Esophagus muscularis mucosa (tissue), 3 donors: ENCODE results near the gene KCNN1.

ENCODE experiments used
- POLR2A ChIP-seq: fragments of 450-650 bp; IDR thresholded peaks from one replicate; pipeline ENCODE4 v1.6.1; 2017; ENCODE audit warnings: antibody characterized with exemption, moderate library complexity, mild to moderate bottlenecking, low read depth
- TF ChIP-seq, protein P1 (sequence below), 3 experiments: fragments of 200-600 bp in 2 of 3; fragments of 450-650 bp in 1 of 3; sonication (generic) in 2 of 3; IDR thresholded peaks; one replicate each; pipeline ENCODE4 v1.5.1; 2017 to 2019; ENCODE audit warnings: antibody characterized with exemption in 3 of 3, mild to moderate bottlenecking in 2 of 3, moderate library complexity in 1 of 3

DNA sequence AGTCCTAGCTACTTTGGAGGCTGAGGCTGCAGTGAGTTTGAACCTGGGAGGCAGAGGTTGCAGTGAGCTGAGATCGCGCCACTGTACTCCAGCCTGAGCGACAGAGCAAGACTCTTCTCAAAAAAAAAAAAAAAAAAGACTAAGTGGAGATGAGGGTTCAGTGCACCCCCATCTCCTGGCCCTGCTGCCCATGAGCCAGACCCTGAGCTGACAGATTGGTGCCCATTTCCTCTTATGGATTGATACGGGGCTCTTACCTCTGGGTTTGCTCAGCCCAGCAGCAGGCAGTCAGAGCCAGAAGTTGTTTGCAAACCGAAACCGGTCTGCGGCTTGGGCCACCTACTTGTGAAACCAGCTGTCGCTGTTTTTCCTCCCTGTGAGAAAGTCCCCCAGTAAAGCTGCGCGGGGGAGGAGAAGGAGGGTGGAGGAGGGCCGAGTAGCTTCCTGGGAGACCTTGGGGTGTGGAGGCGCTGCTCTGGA lies 78.0 kb downstream of the KCNN1 start:
- TF ChIP-seq, protein P1, sequence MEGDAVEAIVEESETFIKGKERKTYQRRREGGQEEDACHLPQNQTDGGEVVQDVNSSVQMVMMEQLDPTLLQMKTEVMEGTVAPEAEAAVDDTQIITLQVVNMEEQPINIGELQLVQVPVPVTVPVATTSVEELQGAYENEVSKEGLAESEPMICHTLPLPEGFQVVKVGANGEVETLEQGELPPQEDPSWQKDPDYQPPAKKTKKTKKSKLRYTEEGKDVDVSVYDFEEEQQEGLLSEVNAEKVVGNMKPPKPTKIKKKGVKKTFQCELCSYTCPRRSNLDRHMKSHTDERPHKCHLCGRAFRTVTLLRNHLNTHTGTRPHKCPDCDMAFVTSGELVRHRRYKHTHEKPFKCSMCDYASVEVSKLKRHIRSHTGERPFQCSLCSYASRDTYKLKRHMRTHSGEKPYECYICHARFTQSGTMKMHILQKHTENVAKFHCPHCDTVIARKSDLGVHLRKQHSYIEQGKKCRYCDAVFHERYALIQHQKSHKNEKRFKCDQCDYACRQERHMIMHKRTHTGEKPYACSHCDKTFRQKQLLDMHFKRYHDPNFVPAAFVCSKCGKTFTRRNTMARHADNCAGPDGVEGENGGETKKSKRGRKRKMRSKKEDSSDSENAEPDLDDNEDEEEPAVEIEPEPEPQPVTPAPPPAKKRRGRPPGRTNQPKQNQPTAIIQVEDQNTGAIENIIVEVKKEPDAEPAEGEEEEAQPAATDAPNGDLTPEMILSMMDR (IDR thresholded peaks at IDR 0.05), result no peak
- no peak for TF ChIP-seq POLR2A
